H1 (cell line): ENCODE measurements around the gene EGR1. TPM values are rescaled to one million over a fixed set of nuclear protein-coding genes. Genes with fewer than 3 reads are reported as not detected.
A peak's percentile ranks its signal among the peaks of the same experiment; 100 is the strongest.

Source experiments
- CTCF ChIA-PET: fragments of 300-600 bp; sonication (Branson Sonifier 250); formaldehyde crosslinking; loops from one replicate; lab custom pipeline; 2021; ENCODE audit not compliant: partially characterized antibody; lab: Charles Lee
- POLR2A ChIA-PET: fragments of 300-600 bp; sonication (Branson Sonifier 250); formaldehyde crosslinking; loops from one replicate; lab custom pipeline; 2021; ENCODE audit warnings: inconsistent platforms; ENCODE audit not compliant: partially characterized antibody; lab: Charles Lee
- DNase-seq, 2 experiments: peaks; one replicate each; pipeline versions ENCODE4 v3.0.0 to v3.0.0-alpha.2; 2010 to 2022; ENCODE audit warnings: low spot score in 2 of 2, low read depth in 1 of 2, mixed read lengths in 1 of 2
- FAIRE-seq: peaks from 2 replicates; lab custom pipeline; 2011; peaks lifted over from hg19 to GRCh38; lab: Jason Lieb, UNC
- H2AFZ ChIP-seq: 2 replicates; pipeline ENCODE4 v1.8.1; 2012; ENCODE audit warnings: low read length, inconsistent platforms
- H2AK5ac ChIP-seq: 2 replicates; pipeline ENCODE4 v1.6.1; 2013; ENCODE audit warnings: low read depth, low read length
- H2BK120ac ChIP-seq: replicated peaks from 2 replicates; pipeline ENCODE3; 2013; ENCODE audit warnings: low read depth, low read length, inconsistent platforms
- H2BK12ac ChIP-seq: 2 replicates; pipeline ENCODE4 v1.6.1; 2013; ENCODE audit warnings: low read depth, low read length
- H2BK15ac ChIP-seq: 2 replicates; pipeline ENCODE4 v1.6.1; 2013; ENCODE audit warnings: low read length
- H2BK20ac ChIP-seq: 2 replicates; pipeline ENCODE4 v1.6.1; 2013; ENCODE audit warnings: low read length
- H2BK5ac ChIP-seq: 2 replicates; pipeline ENCODE4 v1.6.1; 2013; ENCODE audit warnings: low read depth, low read length
- H3K14ac ChIP-seq: 2 replicates; pipeline ENCODE4 v1.6.1; 2013; ENCODE audit warnings: inconsistent platforms; ENCODE audit not compliant: insufficient read length
- H3K18ac ChIP-seq: 2 replicates; pipeline ENCODE4 v1.6.1; 2013; ENCODE audit warnings: low read length; ENCODE audit errors: extremely low read depth
- H3K23ac ChIP-seq: 2 replicates; pipeline ENCODE4 v1.6.1; 2013; ENCODE audit warnings: inconsistent platforms; ENCODE audit not compliant: insufficient read length
- H3K23me2 ChIP-seq: 2 replicates; pipeline ENCODE4 v1.6.1; 2013; ENCODE audit warnings: low read depth, low read length
- H3K27ac ChIP-seq: 2 replicates; pipeline ENCODE4 v1.6.1; 2011; ENCODE audit warnings: low read depth, low read length, inconsistent platforms
- H3K27me3 ChIP-seq, 4 experiments: replicated peaks in 1 of 4; 1 replicate in 1 of 4; 2 replicates in 3 of 4; pipeline versions ENCODE4 v1.6.1 to v1.8.1; 2011 to 2013; ENCODE audit warnings: low read length in 3 of 4, mild to moderate bottlenecking in 3 of 4, inconsistent platforms in 2 of 4, mixed read lengths in 2 of 4, moderate library complexity in 1 of 4; ENCODE audit not compliant: control insufficient read depth in 3 of 4, insufficient read depth in 3 of 4; ENCODE audit errors: extremely low read depth in 1 of 4
- H3K36me3 ChIP-seq, 4 experiments: 2 replicates each; pipeline versions ENCODE4 v1.6.1 to v1.8.1; 2011 to 2013; ENCODE audit warnings: mild to moderate bottlenecking in 4 of 4, low read length in 3 of 4, moderate library complexity in 2 of 4, control low read depth in 1 of 4, inconsistent platforms in 1 of 4; ENCODE audit not compliant: insufficient read depth in 4 of 4, control insufficient read depth in 2 of 4
- H3K4ac ChIP-seq: replicated peaks from 2 replicates; pipeline ENCODE3; 2013; ENCODE audit warnings: low read length, low read depth, mixed read lengths, inconsistent platforms; ENCODE audit not compliant: insufficient read length
- H3K4me1 ChIP-seq, 4 experiments: replicated peaks in 1 of 4; 1 replicate in 1 of 4; 2 replicates in 3 of 4; pipeline versions ENCODE4 v1.6.1 to v1.8.1; 2011 to 2013; ENCODE audit warnings: low read length in 3 of 4, inconsistent platforms in 2 of 4, mixed read lengths in 1 of 4; ENCODE audit not compliant: insufficient read depth in 4 of 4, control insufficient read depth in 3 of 4
- H3K4me2 ChIP-seq, 2 experiments: 2 replicates each; pipeline versions ENCODE4 v1.6.1 to v1.8.1; 2011 to 2013; ENCODE audit warnings: low read depth in 2 of 2, low read length in 2 of 2, control low read depth in 1 of 2, inconsistent platforms in 1 of 2, mild to moderate bottlenecking in 1 of 2; ENCODE audit not compliant: insufficient read depth in 1 of 2
- H3K4me3 ChIP-seq, 4 experiments: fragments of 200-600, 300-600 bp in 1 of 4; sonication (generic), shearing (Covaris generic), sonication (Bioruptor Twin) in 1 of 4; 2 replicates each; pipeline versions ENCODE4 v1.5.1 to v1.8.1; 2011 to 2016; ENCODE audit warnings: low read length in 4 of 4, low read depth in 3 of 4, control low read depth in 2 of 4, inconsistent platforms in 2 of 4, mild to moderate bottlenecking in 2 of 4, mixed read lengths in 1 of 4, moderate library complexity in 1 of 4; ENCODE audit not compliant: insufficient read depth in 2 of 4; ENCODE audit errors: extremely low read depth in 1 of 4
- H3K56ac ChIP-seq: replicated peaks from 2 replicates; pipeline ENCODE3; 2013; ENCODE audit warnings: low read depth, mild to moderate bottlenecking, mixed read lengths, low read length, inconsistent platforms; ENCODE audit not compliant: insufficient read length
- H3K79me1 ChIP-seq: 2 replicates; pipeline ENCODE4 v1.6.1; 2013; ENCODE audit warnings: low read depth, low read length, control low read depth
- H3K79me2 ChIP-seq, 2 experiments: 2 replicates each; pipeline versions ENCODE4 v1.6.1 to v1.8.1; 2012 to 2013; ENCODE audit warnings: low read length in 2 of 2, mild to moderate bottlenecking in 2 of 2, inconsistent platforms in 1 of 2; ENCODE audit not compliant: insufficient read depth in 2 of 2, control insufficient read depth in 1 of 2
- H3K9ac ChIP-seq, 4 experiments: replicated peaks in 1 of 4; 1 replicate in 1 of 4; 2 replicates in 3 of 4; pipeline versions ENCODE4 v1.6.1 to v1.8.1; 2011 to 2013; ENCODE audit warnings: low read depth in 3 of 4, low read length in 3 of 4, control low read depth in 2 of 4, mild to moderate bottlenecking in 2 of 4, moderate library complexity in 2 of 4, inconsistent platforms in 1 of 4; ENCODE audit errors: extremely low read depth in 1 of 4
- H3K9me3 ChIP-seq, 2 experiments: 2 replicates each; pipeline versions ENCODE4 v1.6.1 to v1.8.1; 2012 to 2013; ENCODE audit warnings: mild to moderate bottlenecking in 2 of 2, moderate library complexity in 2 of 2, control low read depth in 1 of 2, inconsistent platforms in 1 of 2, low read depth in 1 of 2, low read length in 1 of 2, mixed read lengths in 1 of 2; ENCODE audit not compliant: insufficient read depth in 2 of 2
- H4K20me1 ChIP-seq, 2 experiments: replicated peaks in 1 of 2; 2 replicates each; pipeline versions ENCODE3 to v1.8.1; 2011 to 2013; ENCODE audit warnings: inconsistent platforms in 2 of 2, low read length in 2 of 2, mild to moderate bottlenecking in 1 of 2; ENCODE audit not compliant: insufficient read depth in 2 of 2, control insufficient read depth in 1 of 2
- H4K5ac ChIP-seq: 2 replicates; pipeline ENCODE4 v1.6.1; 2013; ENCODE audit warnings: low read length, low read depth, mixed read lengths, inconsistent platforms; ENCODE audit not compliant: insufficient read length
- H4K8ac ChIP-seq: 2 replicates; pipeline ENCODE4 v1.8.0; 2013; ENCODE audit warnings: mild to moderate bottlenecking, moderate library complexity, low read length, inconsistent platforms; ENCODE audit not compliant: insufficient read depth; ENCODE audit errors: extremely low read depth
- H4K91ac ChIP-seq: replicated peaks from 2 replicates; pipeline ENCODE3; 2013; ENCODE audit warnings: low read length, mixed read lengths, inconsistent platforms; ENCODE audit not compliant: insufficient read length
- ASH2L ChIP-seq: fragments of 200-600, 300-600 bp; sonication (generic); IDR thresholded peaks from one replicate; pipeline ENCODE4 v1.7.1; 2017; ENCODE audit warnings: low read length
- CEBPB ChIP-seq: IDR thresholded peaks from 2 replicates; pipeline ENCODE4 v1.6.1; 2012; ENCODE audit warnings: low read depth, low read length
- GABPA ChIP-seq: IDR thresholded peaks from 2 replicates; pipeline ENCODE4 v1.6.1; 2011; ENCODE audit warnings: mild to moderate bottlenecking, low read length, moderate library complexity, borderline replicate concordance; ENCODE audit not compliant: insufficient read depth
- POLR2A ChIP-seq, 2 experiments: IDR thresholded peaks; 1 replicate in 1 of 2; 2 replicates in 1 of 2; pipeline ENCODE4 v1.6.1; 2011; ENCODE audit warnings: low read depth in 2 of 2, low read length in 2 of 2, mild to moderate bottlenecking in 2 of 2; ENCODE audit errors: control extremely low read depth in 1 of 2
- POLR2AphosphoS5 ChIP-seq: IDR thresholded peaks from 2 replicates; pipeline ENCODE4 v1.6.1; 2011; ENCODE audit warnings: low read depth, low read length
- TEAD4 ChIP-seq: IDR thresholded peaks from 2 replicates; pipeline ENCODE4 v1.6.1; 2012; ENCODE audit warnings: low read depth, low read length, inconsistent platforms, mixed read lengths
- ZNF274 ChIP-seq: IDR thresholded peaks from 2 replicates; pipeline ENCODE4 v1.7.0; 2012; ENCODE audit warnings: low read length, borderline replicate concordance; ENCODE audit errors: extremely low read depth
- WGBS, 2 experiments: shearing (Covaris generic) in 1 of 2; methylation state at CpG; one replicate each; pipeline versions ENCODE4 v1.1.6 to v1.1.7; 2013 to 2015; ENCODE audit warnings: low lambda C conversion rate in 2 of 2, mixed read lengths in 2 of 2, inconsistent platforms in 1 of 2, low coverage in 1 of 2, missing lambda C conversion rate in 1 of 2; ENCODE audit not compliant: insufficient replicate concordance in 2 of 2, insufficient coverage in 1 of 2, insufficient read length in 1 of 2; ENCODE audit errors: extremely low coverage in 1 of 2, missing lambda C conversion rate in 1 of 2; 5-methylcytosine and 5-hydroxymethylcytosine counted together
- polyA plus RNA-seq, 7 experiments: library from polyadenylated mRNA; depleted of rRNA in 3 of 7; stranded (reverse) in 5 of 7; unstranded in 2 of 7; fragments of >200 nt in 5 of 7; fragments of 200-250 nt in 2 of 7; gene quantifications; 1 replicate in 5 of 7; 2 replicates in 1 of 7; 4 replicates in 1 of 7; pipeline versions ENCODE4 v1.2.1 to v1.2.3, GENCODE V29; 2011 to 2013; ENCODE audit warnings: missing spikeins in 2 of 7, mixed read lengths in 2 of 7
- total RNA-seq: library from RNA; stranded (reverse); fragmentation: NEBNext Ultra II Directional; extraction: Animal tissue kit (Norgen Biotek cat#: 25700); gene quantifications from 2 replicates; pipeline ENCODE4 v1.2.1, GENCODE V29; 2021
- TF ChIP-seq, protein P1 (sequence below): IDR thresholded peaks from 2 replicates; pipeline ENCODE4 v1.6.1; 2012; ENCODE audit warnings: inconsistent platforms

EGR1 gene
- total and polyA plus RNA-seq, 2 of the 8 experiments (the other 6 are each of a cell fraction or from before 2014, with no cell fraction given) = 16.2 to 35.5 TPM

DNA sequence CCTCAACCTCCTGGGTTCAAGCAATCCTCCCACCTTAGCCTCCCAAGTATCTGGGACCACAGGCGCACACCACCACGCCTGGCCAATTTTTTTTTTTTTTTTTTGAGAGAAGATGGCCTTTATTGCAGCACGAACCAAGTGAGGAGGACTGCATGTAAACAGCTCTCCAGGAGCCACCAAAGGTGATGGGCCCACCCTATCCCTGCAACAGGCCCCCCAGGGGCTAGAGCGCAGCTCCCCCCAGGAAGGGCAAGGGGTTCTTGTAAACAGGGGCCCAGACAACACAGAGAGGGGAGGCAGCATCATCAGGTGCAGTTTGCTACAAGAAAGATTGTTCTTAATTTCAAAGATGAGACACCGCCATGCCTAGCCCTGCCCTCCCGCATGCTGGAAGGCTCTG, 12.6 kb upstream of the EGR1 start:
- CTCF ChIA-PET = interaction anchor here (0.6 to 24.9 kb wide), 7 partner anchors 9 to 411 kb away, joined by 3 to 532 read pairs (median 3); partner anchors contain the start of gene EGR1

More for the DNA sequence above, 12.6 kb upstream of the EGR1 start:
- Histone ChIP-seq H3K27me3 (peaks cover 0 to 1% (median 0%) of the 10 kb centered on the region in 4 experiments; a peak in 1 of 7 replicates), H2BK120ac (no peak overlapping the region), H3K18ac (no peak overlapping the region), H3K56ac (no peak overlapping the region), H2BK15ac (no peak overlapping the region), H4K20me1 (no peaks in the 10 kb centered on the region), H3K9ac (no peak overlapping the region; a peak in 1 of 7 replicates), H3K9me3 (no peaks in the 10 kb centered on the region), H3K4me1 (peaks cover 0 to 20% (median 14%) of the 10 kb centered on the region in 4 experiments; a peak in 5 of 7 replicates), H4K8ac (peak overlapping the region; percentile 32), H3K79me1 (no peaks in the 10 kb centered on the region), H4K91ac (no peak overlapping the region), H3K36me3 (no peaks in the 10 kb centered on the region), H2BK5ac (no peak overlapping the region), H3K23ac (no peak overlapping the region), H3K4me3 (no peak overlapping the region), H2AK5ac (no peak overlapping the region), H2BK20ac (no peak overlapping the region), H3K14ac (no peak overlapping the region), H3K4me2 (no peak overlapping the region), H3K27ac (no peak overlapping the region), H3K79me2 (no peaks in the 10 kb centered on the region), H3K4ac (no peak overlapping the region), H4K5ac (no peak overlapping the region), H2AFZ (no peak overlapping the region), H2BK12ac (no peak overlapping the region), H3K23me2 (no peaks in the 10 kb centered on the region)
- no peak for TF ChIP-seq POLR2A (IDR thresholded peaks at IDR 0.05; ENCODE audit: control extremely low read depth in 1 of 2, low read depth in 2 of 2, low read length in 2 of 2)
- no peak for TF ChIP-seq POLR2AphosphoS5
- TF ChIP-seq GABPA = no peak
- TF ChIP-seq, protein P1, sequence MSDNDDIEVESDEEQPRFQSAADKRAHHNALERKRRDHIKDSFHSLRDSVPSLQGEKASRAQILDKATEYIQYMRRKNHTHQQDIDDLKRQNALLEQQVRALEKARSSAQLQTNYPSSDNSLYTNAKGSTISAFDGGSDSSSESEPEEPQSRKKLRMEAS = no peak
- TF ChIP-seq TEAD4 = no peak
- TF ChIP-seq CEBPB = no peak
- no peak for TF ChIP-seq ZNF274
- TF ChIP-seq ASH2L = no peak
- DNase-seq (no peak), FAIRE-seq (no peak)
- 81% methylated on average over 6 of the region's 6 CpGs; no CpG with 5 or more reads in 1 of the 2 experiments for WGBS, 2 experiments
- POLR2A ChIA-PET = interaction anchor here (1.2 to 1.4 kb wide), 2 partner anchors 14 to 50 kb away, joined by 4 read pairs; no protein-coding TSS in a partner anchor
